Vagina (tissue), 2 donors: ENCODE data around the gene AGT. TPM values are rescaled to one million over a fixed set of nuclear protein-coding genes. Genes with fewer than 3 reads are reported as not detected.

Experiments
- DNase-seq, 2 donors: peaks; one replicate each; pipeline ENCODE4 v3.0.0-alpha.2; 2017; ENCODE audit errors: extremely low spot score in 2 of 2
- H3K27ac ChIP-seq: fragments of 200-600 bp; sonication (generic); one replicate; pipeline ENCODE4 v1.5.1; 2019
- H3K27me3 ChIP-seq: fragments of 200-600 bp; sonication (generic); one replicate; pipeline ENCODE4 v1.5.1; 2019
- H3K36me3 ChIP-seq, 2 donors: fragments of 200-600 bp; sonication (generic); one replicate each; pipeline ENCODE4 v1.5.1; 2017 to 2019
- H3K4me1 ChIP-seq: fragments of 200-600 bp; sonication (generic); one replicate; pipeline ENCODE4 v1.5.1; 2019
- H3K4me3 ChIP-seq, 2 donors: fragments of 200-600 bp; sonication (generic); 1 replicate in 1 of 2; 2 replicates in 1 of 2; pipeline ENCODE4 v1.5.1; 2016 to 2019
- H3K9me3 ChIP-seq: fragments of 200-600 bp; sonication (generic); one replicate; pipeline ENCODE4 v1.5.1; 2019
- POLR2A ChIP-seq, 2 donors: fragments of 450-650 bp; IDR thresholded peaks; one replicate each; pipeline ENCODE4 v1.6.1; 2017; ENCODE audit warnings: antibody characterized with exemption in 2 of 2, mild to moderate bottlenecking in 2 of 2, moderate library complexity in 2 of 2
- POLR2AphosphoS5 ChIP-seq, 2 donors: sonication (generic); formaldehyde crosslinking; IDR thresholded peaks; one replicate each; pipeline ENCODE4 v1.9.0; 2017; ENCODE audit warnings: antibody characterized with exemption in 2 of 2, mild to moderate bottlenecking in 2 of 2, low read depth in 1 of 2; ENCODE audit not compliant: insufficient read depth in 1 of 2
- intact Hi-C: fragments of 100-400 bp; cut with DNase I; formaldehyde crosslinking; loops from one replicate; pipeline ENCODE4 v1.15.1; 2023
- total RNA-seq: library from RNA; depleted of rRNA; stranded (reverse); fragments of >200 nt; gene quantifications from one replicate; pipeline ENCODE4 v1.2.3, GENCODE V29; 2016
- TF ChIP-seq, protein P1 (sequence below), 3 experiments: fragments of 450-650 bp in 2 of 3; fragments of 200-600 bp in 1 of 3; sonication (generic) in 1 of 3; IDR thresholded peaks; one replicate each; pipeline ENCODE4 v1.5.1; 2017 to 2019; ENCODE audit warnings: antibody characterized with exemption in 3 of 3, mild to moderate bottlenecking in 2 of 3, moderate library complexity in 2 of 3

The AGT gene
- total RNA-seq, 1 donor from 2014 or later, result 9.6 TPM

DNA sequence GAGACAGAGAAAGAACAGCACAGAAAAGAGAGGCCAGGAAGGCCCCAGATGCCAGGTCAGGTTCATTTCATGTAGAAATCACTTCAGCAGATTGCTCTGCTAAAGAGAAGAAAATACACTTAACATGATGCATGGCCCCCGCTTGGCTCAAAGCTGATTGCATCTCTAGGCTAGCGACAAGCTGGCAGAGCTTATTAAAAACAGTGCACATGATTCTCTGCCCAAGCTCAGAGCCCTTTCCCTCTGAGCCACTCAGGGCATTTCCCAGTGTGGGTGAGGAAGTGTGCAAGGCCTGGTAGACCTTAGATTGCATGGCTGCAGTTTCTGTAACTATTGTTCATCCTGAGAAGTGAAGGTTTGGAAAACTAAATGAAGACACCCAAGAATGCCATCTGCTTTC, 30.0 kb upstream of the AGT start:
- Histone ChIP-seq H3K4me3 (no peak overlapping the region), H3K27ac (no peak overlapping the region), H3K9me3 (no peaks in the 10 kb centered on the region), H3K36me3 (no peaks in the 10 kb centered on the region), H3K4me1 (no peaks in the 10 kb centered on the region), H3K27me3 (no peaks in the 10 kb centered on the region)
- TF ChIP-seq, protein P1, sequence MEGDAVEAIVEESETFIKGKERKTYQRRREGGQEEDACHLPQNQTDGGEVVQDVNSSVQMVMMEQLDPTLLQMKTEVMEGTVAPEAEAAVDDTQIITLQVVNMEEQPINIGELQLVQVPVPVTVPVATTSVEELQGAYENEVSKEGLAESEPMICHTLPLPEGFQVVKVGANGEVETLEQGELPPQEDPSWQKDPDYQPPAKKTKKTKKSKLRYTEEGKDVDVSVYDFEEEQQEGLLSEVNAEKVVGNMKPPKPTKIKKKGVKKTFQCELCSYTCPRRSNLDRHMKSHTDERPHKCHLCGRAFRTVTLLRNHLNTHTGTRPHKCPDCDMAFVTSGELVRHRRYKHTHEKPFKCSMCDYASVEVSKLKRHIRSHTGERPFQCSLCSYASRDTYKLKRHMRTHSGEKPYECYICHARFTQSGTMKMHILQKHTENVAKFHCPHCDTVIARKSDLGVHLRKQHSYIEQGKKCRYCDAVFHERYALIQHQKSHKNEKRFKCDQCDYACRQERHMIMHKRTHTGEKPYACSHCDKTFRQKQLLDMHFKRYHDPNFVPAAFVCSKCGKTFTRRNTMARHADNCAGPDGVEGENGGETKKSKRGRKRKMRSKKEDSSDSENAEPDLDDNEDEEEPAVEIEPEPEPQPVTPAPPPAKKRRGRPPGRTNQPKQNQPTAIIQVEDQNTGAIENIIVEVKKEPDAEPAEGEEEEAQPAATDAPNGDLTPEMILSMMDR (IDR thresholded peaks at IDR 0.05), result no peak
- TF ChIP-seq POLR2AphosphoS5 (IDR thresholded peaks at IDR 0.05; ENCODE audit: insufficient read depth in 1 of 2, low read depth in 1 of 2), result no peak
- TF ChIP-seq POLR2A (IDR thresholded peaks at IDR 0.05), result no peak
- DNase-seq, result no peak
- intact Hi-C loops, result no loop called here

- no peaks in the 10 kb centered on the region for H3K4me1 ChIP-seq
- no peaks in the 10 kb centered on the region for H3K27me3 ChIP-seq
- no peak for DNase-seq
- no peak for TF ChIP-seq POLR2AphosphoS5 (IDR thresholded peaks at IDR 0.05; ENCODE audit: insufficient read depth in 1 of 2, low read depth in 1 of 2)
- TF ChIP-seq, protein P1 (IDR thresholded peaks at IDR 0.05), result no peak
- no peak for TF ChIP-seq POLR2A (IDR thresholded peaks at IDR 0.05)
- intact Hi-C loops, result no loop called here
- H3K9me3 ChIP-seq, result no peaks in the 10 kb centered on the region
- no peaks in the 10 kb centered on the region for H3K36me3 ChIP-seq
- H3K27ac ChIP-seq, result no peak overlapping the region
- no peak overlapping the region for H3K4me3 ChIP-seq
Observed at GRCh38 chr1:230739564-230740290, 25.8 kb upstream of the AGT start.

GRCh38 chr1:230737622-230738262, 23.8 kb upstream of the AGT start:
- no peaks in the 10 kb centered on the region for H3K9me3 ChIP-seq
- intact Hi-C loops, result no loop called here
- no peaks in the 10 kb centered on the region for H3K27me3 ChIP-seq
- DNase-seq, result no peak
- no peak overlapping the region for H3K4me3 ChIP-seq
- H3K36me3 ChIP-seq, result no peaks in the 10 kb centered on the region
- TF ChIP-seq POLR2A (IDR thresholded peaks at IDR 0.05) (no peak), POLR2AphosphoS5 (IDR thresholded peaks at IDR 0.05; ENCODE audit: insufficient read depth in 1 of 2, low read depth in 1 of 2) (no peak)
- TF ChIP-seq, protein P1 (IDR thresholded peaks at IDR 0.05), result no peak
- no peaks in the 10 kb centered on the region for H3K4me1 ChIP-seq
- H3K27ac ChIP-seq, result no peak overlapping the region

DNA sequence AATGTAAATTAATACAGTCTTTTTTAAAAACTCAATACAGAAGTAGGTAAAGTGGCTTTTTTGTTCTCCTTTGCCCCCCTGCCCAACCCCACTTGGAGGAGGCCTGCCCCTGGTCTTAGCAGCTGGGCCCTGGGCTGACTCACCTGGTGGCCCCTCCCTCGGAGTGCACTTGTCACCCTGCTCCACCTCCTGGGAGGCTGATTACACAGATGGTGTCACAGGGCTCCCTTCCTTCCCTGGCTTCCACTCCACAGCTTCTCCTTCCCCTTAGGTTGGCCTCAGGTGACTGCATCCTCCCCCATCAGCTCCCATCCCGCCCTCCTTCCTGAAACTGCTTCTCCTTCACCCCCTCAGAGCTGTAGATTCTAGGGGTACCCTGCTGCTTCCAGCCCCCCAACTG, 21.5 kb upstream of the AGT start:
- Histone ChIP-seq H3K36me3 (no peaks in the 10 kb centered on the region), H3K4me3 (no peak overlapping the region), H3K27me3 (no peaks in the 10 kb centered on the region), H3K27ac (no peak overlapping the region), H3K9me3 (no peaks in the 10 kb centered on the region), H3K4me1 (no peaks in the 10 kb centered on the region)
- no peak for DNase-seq
- intact Hi-C loops, result no loop called here
- no peak for TF ChIP-seq POLR2AphosphoS5 (IDR thresholded peaks at IDR 0.05; ENCODE audit: insufficient read depth in 1 of 2, low read depth in 1 of 2)
- TF ChIP-seq, protein P1 (IDR thresholded peaks at IDR 0.05), result no peak
- no peak for TF ChIP-seq POLR2A (IDR thresholded peaks at IDR 0.05)

DNA sequence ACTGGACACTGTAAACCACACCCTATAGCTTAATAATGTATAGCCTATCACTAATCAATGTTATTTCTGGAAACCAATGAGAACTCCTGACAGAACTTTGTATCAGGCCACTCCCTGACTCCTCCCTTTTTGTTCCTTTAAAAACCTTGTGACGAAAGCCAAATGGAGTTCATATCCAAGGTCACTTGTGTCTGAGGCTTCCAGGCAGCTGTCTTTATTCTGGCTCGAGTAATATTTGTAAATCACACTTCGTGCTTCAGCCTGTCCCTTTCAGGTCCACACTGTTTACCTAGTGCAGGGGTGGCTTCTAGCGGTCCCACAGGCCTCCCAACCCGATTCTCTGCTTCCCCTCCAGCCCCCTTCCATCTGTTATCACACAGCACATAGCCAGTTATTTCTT, 17.1 kb upstream of the AGT start:
- TF ChIP-seq POLR2AphosphoS5 (IDR thresholded peaks at IDR 0.05; ENCODE audit: insufficient read depth in 1 of 2, low read depth in 1 of 2), result no peak
- TF ChIP-seq, protein P1 (IDR thresholded peaks at IDR 0.05), result no peak
- Histone ChIP-seq H3K36me3 (no peaks in the 10 kb centered on the region), H3K4me1 (no peaks in the 10 kb centered on the region), H3K27me3 (no peaks in the 10 kb centered on the region), H3K27ac (no peak overlapping the region), H3K4me3 (no peak overlapping the region), H3K9me3 (no peaks in the 10 kb centered on the region)
- intact Hi-C loops, result no loop called here
- no peak for DNase-seq
